ENCODE results near the gene HOXD1. TPM values are rescaled to one million over a fixed set of nuclear protein-coding genes. Genes with fewer than 3 reads are reported as not detected.

The HOXD1 gene
- total RNA-seq, 1 donor from 2014 or later: not detected

DNA sequence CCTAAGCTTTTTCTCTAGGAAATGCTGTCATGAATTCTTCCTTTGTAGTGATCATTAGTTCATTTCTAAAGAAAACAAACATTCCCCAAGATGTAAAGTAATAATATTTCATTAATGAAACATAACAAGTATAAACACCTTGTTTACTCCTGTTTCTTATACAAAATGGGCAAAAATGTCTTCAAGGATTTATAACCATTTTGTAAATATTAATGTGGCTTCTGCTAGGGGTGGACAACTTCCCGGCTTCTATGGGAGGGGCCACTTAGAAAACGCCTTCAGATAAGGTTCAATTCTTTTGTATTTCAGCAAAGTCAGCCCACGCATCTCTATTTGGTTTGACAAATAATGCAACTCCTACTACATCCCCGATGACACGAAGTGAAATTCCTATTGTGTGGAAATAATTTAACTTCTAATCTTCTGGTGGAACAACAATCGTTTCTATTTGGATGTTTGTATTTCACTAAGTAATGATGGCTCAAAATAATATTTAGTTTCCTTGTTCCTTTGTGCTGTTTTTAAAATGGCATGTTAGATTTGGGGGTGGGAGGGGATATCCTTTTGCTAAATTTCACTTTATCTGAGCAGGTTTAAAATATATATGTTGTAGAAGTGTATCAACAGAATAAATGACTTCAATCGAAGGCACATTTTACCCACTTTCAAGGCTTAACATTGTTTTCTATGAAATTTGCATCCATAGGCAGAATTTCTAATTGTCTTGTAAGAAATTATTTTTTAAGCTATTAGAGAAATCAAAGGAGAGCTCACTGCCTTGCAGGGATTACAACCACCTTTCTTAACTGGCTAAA, 14.7 kb upstream of the HOXD1 start:
- Mint-ChIP-seq H3K27ac (ENCODE audit: unreplicated experiment) (no peak overlapping the region), H3K4me1 (ENCODE audit: low read depth) (no peaks in the 10 kb centered on the region), H3K27me3 (ENCODE audit: low read depth) (peaks cover 78% of the 10 kb centered on the region), H3K9me3 (ENCODE audit: low read depth) (peaks cover 5% of the 10 kb centered on the region), H3K4me3 (ENCODE audit: unreplicated experiment) (no peak overlapping the region), H3K36me3 (ENCODE audit: low read depth) (peaks cover 4% of the 10 kb centered on the region)
- TF ChIP-seq, protein P1, sequence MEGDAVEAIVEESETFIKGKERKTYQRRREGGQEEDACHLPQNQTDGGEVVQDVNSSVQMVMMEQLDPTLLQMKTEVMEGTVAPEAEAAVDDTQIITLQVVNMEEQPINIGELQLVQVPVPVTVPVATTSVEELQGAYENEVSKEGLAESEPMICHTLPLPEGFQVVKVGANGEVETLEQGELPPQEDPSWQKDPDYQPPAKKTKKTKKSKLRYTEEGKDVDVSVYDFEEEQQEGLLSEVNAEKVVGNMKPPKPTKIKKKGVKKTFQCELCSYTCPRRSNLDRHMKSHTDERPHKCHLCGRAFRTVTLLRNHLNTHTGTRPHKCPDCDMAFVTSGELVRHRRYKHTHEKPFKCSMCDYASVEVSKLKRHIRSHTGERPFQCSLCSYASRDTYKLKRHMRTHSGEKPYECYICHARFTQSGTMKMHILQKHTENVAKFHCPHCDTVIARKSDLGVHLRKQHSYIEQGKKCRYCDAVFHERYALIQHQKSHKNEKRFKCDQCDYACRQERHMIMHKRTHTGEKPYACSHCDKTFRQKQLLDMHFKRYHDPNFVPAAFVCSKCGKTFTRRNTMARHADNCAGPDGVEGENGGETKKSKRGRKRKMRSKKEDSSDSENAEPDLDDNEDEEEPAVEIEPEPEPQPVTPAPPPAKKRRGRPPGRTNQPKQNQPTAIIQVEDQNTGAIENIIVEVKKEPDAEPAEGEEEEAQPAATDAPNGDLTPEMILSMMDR (IDR thresholded peaks at IDR 0.05): no peak
- no peak for DNase-seq (ENCODE audit: low spot score)

DNA sequence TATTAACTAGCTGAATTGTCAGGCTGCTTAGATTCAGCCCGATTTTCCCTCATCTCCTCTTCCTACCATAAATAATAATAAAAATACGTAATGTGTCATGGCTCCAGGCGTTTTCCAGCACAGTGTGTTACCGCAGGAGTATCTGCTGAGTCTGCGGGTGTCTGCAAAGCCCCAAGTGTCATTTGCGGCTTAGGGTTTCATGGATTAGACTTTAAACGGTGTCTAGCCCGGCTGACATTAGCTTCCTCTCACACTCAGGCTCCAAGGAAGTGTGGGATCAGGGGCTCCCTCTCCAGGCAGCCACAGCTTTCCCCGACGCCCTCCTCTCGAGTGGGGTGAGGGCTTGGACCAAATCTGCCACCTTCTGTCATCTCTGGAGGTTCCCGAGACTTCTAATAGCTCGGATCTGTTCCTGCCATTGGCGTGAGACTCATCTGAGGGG, 14.1 kb upstream of the HOXD1 start:
- TF ChIP-seq, protein P1 (IDR thresholded peaks at IDR 0.05): no peak
- H3K4me3 Mint-ChIP-seq (ENCODE audit: unreplicated experiment): no peak overlapping the region
- H3K9me3 Mint-ChIP-seq (ENCODE audit: low read depth): peaks cover 5% of the 10 kb centered on the region
- H3K27ac Mint-ChIP-seq (ENCODE audit: unreplicated experiment): no peak overlapping the region
- H3K27me3 Mint-ChIP-seq (ENCODE audit: low read depth): peaks cover 83% of the 10 kb centered on the region
- DNase-seq (ENCODE audit: low spot score): no peak
- H3K36me3 Mint-ChIP-seq (ENCODE audit: low read depth): peaks cover 6% of the 10 kb centered on the region
- no peaks in the 10 kb centered on the region for H3K4me1 Mint-ChIP-seq (ENCODE audit: low read depth)

DNA sequence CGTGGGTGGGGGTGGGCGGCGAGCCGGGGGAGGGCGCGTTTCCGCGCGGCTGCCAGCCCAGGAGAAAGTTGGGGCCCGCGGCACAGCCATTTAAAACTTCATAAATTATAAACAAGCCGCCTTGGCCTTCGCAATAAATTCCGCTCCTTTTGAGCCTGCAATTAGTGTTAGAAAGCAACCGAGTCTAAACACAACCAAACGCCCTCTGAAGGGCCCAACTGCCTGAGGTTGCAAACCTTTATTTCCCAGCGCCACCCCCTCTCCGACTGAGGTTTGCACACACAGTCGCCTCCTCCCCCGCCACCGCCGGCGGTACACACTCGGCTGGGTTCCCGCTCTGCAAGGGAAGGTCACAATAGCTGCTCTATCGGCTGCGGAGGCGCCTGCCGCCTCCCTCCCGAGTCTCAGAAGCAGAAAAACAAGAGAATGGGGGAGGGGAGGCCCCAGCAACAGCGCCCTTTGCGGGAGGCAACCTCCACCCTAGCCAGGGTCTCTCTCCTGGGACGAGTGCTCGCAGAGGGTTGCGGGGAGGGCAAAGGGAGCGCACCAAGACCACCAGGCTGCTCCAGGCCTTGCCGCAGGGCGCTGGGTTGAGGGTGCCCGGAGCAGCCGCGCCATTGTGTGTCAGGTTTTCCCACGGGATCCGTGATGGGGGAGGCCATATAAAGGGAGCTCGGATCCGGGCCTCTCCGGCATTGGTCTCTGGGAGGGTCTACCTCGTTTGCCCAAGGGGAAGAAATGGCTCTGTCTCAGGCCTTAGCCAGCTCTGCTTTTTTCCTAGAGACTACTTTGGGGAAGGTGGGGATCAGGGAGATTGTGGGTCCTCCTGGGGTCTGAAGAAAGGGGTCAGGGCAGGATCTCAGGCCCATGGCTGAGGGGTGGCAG, 13.4 kb upstream of the HOXD1 start:
- peaks cover 5% of the 10 kb centered on the region for H3K9me3 Mint-ChIP-seq (ENCODE audit: low read depth)
- H3K4me3 Mint-ChIP-seq (ENCODE audit: unreplicated experiment): no peak overlapping the region
- peaks cover 6% of the 10 kb centered on the region for H3K36me3 Mint-ChIP-seq (ENCODE audit: low read depth)
- no peaks in the 10 kb centered on the region for H3K4me1 Mint-ChIP-seq (ENCODE audit: low read depth)
- H3K27me3 Mint-ChIP-seq (ENCODE audit: low read depth): peaks cover 83% of the 10 kb centered on the region
- no peak overlapping the region for H3K27ac Mint-ChIP-seq (ENCODE audit: unreplicated experiment)
- TF ChIP-seq, protein P1 (IDR thresholded peaks at IDR 0.05): no peak
- DNase-seq (ENCODE audit: low spot score): no peak

DNA sequence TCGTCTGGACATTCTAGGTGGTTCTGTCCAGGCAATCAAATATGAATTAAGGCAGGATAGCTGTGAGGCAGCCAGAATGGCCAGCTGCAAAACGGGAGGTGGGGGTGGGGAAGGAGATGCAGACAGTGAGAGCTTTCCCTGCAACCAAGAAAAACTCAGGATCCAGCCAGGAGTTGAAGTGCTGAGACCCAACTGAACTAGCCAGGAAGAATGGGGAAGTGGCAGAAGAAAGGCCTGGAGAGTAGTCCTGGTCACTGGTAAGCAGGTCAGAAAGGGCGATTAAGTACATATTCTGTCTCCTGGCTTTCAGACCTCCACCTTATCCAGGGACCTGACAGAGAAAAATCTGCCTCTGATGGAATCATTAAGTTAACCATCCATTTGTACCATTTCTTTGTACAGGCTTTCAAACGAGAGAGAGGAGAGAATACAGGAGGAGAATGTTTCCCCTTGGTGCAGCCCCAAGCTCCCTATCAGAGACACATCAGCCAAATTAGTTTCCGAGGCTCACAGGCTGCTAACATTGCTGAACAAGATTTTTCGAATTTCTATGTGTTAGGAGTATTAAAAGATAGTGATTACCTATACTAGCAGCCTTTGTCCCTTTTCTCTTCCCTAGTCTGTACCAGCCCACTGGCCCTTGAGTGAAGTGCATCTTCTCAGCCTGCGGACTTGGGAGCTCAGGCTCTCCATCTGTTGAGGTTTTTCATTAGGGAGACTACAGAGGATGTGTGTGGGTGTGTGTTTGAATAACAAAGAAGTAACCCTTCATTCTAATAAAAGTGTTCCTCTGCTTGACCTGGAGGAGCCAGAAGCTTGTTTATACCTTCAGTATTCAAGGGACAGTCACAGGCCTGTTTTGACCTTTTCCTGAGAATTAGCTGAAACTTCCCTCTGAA, 12.5 kb upstream of the HOXD1 start:
- H3K27ac Mint-ChIP-seq (ENCODE audit: unreplicated experiment): no peak overlapping the region

More for the DNA sequence above, 12.5 kb upstream of the HOXD1 start:
- Mint-ChIP-seq H3K9me3 (ENCODE audit: low read depth) (peaks cover 5% of the 10 kb centered on the region), H3K4me3 (ENCODE audit: unreplicated experiment) (no peak overlapping the region), H3K36me3 (ENCODE audit: low read depth) (peaks cover 6% of the 10 kb centered on the region), H3K4me1 (ENCODE audit: low read depth) (no peaks in the 10 kb centered on the region), H3K27me3 (ENCODE audit: low read depth) (peaks cover 87% of the 10 kb centered on the region)
- TF ChIP-seq, protein P1 (IDR thresholded peaks at IDR 0.05): no peak
- DNase-seq (ENCODE audit: low spot score): no peak
